ENCODE results near the gene GSS. TPM values are rescaled to one million over a fixed set of nuclear protein-coding genes. Genes with fewer than 3 reads are reported as not detected.
A peak's percentile ranks its signal among the peaks of the same experiment; 100 is the strongest.

The GSS gene
- total and polyA plus RNA-seq, 2 donors from 2014 or later: 54.9 to 71.5 TPM

DNA sequence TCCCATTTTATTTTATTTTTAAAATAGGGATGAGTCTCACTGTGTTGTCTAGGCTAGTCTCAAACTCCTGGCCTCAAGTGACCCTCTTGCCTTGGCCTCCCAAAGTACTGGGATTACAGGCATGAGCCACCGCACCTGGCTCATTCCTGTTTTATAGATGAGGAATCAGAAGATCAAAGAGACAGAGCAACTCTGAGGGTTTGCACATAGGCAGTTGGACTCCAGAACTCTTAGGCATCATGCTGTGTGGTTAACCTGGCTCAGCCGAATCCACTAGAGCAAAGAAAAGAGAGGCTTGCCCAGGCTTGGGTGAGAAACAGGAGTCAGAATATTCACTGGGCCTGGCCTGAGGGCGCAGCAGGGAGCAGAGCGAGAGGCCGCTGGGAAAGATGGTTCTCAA is 9.4 kb upstream of the GSS start:
- Histone ChIP-seq H3K4me1 (ENCODE audit: control insufficient read depth in 2 of 3, insufficient read depth in 2 of 3, low read depth in 1 of 3, low read length in 3 of 3) (no peaks in the 10 kb centered on the region), H3K36me3 (ENCODE audit: control insufficient read depth in 2 of 3, insufficient read depth in 3 of 3, low read length in 3 of 3) (no peaks in the 10 kb centered on the region), H3K27ac (ENCODE audit: low read depth in 2 of 2, low read length in 2 of 2) (no peak overlapping the region), H3K9me3 (ENCODE audit: control insufficient read depth in 2 of 3, insufficient read depth in 1 of 3, low read length in 3 of 3) (no peaks in the 10 kb centered on the region), H3K27me3 (ENCODE audit: control insufficient read depth, insufficient read depth, low read length) (no peaks in the 10 kb centered on the region), H3K9ac (ENCODE audit: low read length in 3 of 3) (no peak overlapping the region), H3K4me3 (ENCODE audit: low read length in 3 of 3) (no peak overlapping the region)
- FAIRE-seq (no peak), DNase-seq (no peak)
- TF ChIP-seq, protein P1, sequence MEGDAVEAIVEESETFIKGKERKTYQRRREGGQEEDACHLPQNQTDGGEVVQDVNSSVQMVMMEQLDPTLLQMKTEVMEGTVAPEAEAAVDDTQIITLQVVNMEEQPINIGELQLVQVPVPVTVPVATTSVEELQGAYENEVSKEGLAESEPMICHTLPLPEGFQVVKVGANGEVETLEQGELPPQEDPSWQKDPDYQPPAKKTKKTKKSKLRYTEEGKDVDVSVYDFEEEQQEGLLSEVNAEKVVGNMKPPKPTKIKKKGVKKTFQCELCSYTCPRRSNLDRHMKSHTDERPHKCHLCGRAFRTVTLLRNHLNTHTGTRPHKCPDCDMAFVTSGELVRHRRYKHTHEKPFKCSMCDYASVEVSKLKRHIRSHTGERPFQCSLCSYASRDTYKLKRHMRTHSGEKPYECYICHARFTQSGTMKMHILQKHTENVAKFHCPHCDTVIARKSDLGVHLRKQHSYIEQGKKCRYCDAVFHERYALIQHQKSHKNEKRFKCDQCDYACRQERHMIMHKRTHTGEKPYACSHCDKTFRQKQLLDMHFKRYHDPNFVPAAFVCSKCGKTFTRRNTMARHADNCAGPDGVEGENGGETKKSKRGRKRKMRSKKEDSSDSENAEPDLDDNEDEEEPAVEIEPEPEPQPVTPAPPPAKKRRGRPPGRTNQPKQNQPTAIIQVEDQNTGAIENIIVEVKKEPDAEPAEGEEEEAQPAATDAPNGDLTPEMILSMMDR (IDR thresholded peaks at IDR 0.05; ENCODE audit: borderline replicate concordance, extremely low read depth, insufficient read depth): no peak
- intact Hi-C loops (cut with DNase I): no loop called here

DNA sequence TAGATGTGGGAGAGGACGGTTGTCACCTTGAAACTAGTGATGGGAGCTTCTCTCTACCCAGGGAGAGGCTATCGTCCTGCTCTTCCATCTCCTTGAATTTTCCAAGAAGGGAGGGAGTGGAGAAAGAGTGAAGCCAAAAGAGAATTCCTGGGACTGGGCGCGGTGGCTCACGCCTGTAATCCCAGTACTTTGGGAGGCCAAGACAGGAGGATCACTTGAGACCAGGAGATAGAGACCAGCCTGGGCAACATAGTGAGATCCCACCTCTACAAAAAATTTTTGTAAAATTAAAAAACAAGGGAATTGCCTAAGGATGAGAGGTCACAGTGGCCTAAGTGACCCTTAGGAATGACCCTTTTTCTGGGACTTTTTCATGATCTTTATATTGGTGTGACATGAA is 8.9 kb upstream of the GSS start:
- FAIRE-seq: no peak
- intact Hi-C loops (cut with DNase I): no loop called here
- TF ChIP-seq, protein P1 (IDR thresholded peaks at IDR 0.05; ENCODE audit: borderline replicate concordance, extremely low read depth, insufficient read depth): no peak

DNA sequence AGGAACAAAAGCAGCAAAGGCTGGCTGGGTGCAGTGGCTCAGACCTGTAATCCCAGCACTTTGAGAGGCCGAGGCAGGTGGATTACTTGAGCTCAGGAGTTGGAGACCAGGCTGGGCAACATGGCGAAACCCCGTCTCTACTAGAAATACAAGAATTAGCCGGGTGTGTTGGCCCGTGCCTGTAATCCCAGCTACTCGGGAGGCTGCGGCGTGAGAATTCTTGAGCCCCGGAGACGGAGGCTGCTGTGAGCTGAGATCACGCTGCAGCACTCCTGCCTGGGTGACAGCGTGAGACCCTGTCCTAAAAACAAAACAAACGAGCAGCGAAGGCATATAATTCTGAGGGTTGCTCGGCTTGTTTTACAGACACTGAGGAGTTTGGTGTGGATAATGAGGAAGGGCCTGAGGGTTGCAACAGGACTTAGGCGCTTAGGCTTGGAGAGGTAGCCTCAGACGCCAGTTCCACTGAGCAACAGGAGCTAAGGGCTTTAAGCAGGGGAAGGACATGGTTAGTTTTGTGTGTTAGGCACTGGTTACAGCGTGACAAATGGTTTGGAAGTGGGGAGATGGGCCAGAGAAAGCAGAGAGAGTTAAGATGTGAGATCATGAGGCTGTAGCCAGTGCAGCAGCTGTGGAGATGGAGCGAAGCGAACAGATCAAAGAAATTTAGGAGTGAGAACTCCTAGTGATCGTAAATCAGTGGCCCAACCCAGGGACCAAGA is 1.3 kb upstream of the GSS start:
- peaks cover 0 to 13% (median 10%) of the 10 kb centered on the region in 3 donors for H3K4me1 ChIP-seq (ENCODE audit: control insufficient read depth in 2 of 3, insufficient read depth in 2 of 3, low read depth in 1 of 3, low read length in 3 of 3)
- no peak overlapping the region for H3K27ac ChIP-seq (ENCODE audit: low read depth in 2 of 2, low read length in 2 of 2)
- intact Hi-C loops (cut with DNase I): loop anchor here (5.0 kb wide), 1 partner anchor 85 kb away; the partner anchor contains the start of gene GGT7
- peak in 2 of 5 donors; percentile 51 to 63 for DNase-seq
- no peaks in the 10 kb centered on the region for H3K9me3 ChIP-seq (ENCODE audit: control insufficient read depth in 2 of 3, insufficient read depth in 1 of 3, low read length in 3 of 3)
- no peak overlapping the region for H3K4me3 ChIP-seq (ENCODE audit: low read length in 3 of 3)
- H3K9ac ChIP-seq (ENCODE audit: low read length in 3 of 3): peak overlapping the region in 2 of 3 donors; percentile 4 to 95
- no peaks in the 10 kb centered on the region for H3K27me3 ChIP-seq (ENCODE audit: control insufficient read depth, insufficient read depth, low read length)
- FAIRE-seq: no peak
- H3K36me3 ChIP-seq (ENCODE audit: control insufficient read depth in 2 of 3, insufficient read depth in 3 of 3, low read length in 3 of 3): no peaks in the 10 kb centered on the region
- TF ChIP-seq, protein P1 (IDR thresholded peaks at IDR 0.05; ENCODE audit: borderline replicate concordance, extremely low read depth, insufficient read depth): no peak

More for the DNA sequence above, 8.9 kb upstream of the GSS start:
- Histone ChIP-seq H3K27ac (ENCODE audit: low read depth in 2 of 2, low read length in 2 of 2) (no peak overlapping the region), H3K9ac (ENCODE audit: low read length in 3 of 3) (no peak overlapping the region), H3K27me3 (ENCODE audit: control insufficient read depth, insufficient read depth, low read length) (no peaks in the 10 kb centered on the region), H3K36me3 (ENCODE audit: control insufficient read depth in 2 of 3, insufficient read depth in 3 of 3, low read length in 3 of 3) (no peaks in the 10 kb centered on the region), H3K4me1 (ENCODE audit: control insufficient read depth in 2 of 3, insufficient read depth in 2 of 3, low read depth in 1 of 3, low read length in 3 of 3) (no peaks in the 10 kb centered on the region), H3K9me3 (ENCODE audit: control insufficient read depth in 2 of 3, insufficient read depth in 1 of 3, low read length in 3 of 3) (no peaks in the 10 kb centered on the region), H3K4me3 (ENCODE audit: low read length in 3 of 3) (no peak overlapping the region)
- no peak for DNase-seq
